T-helper 2 cell treated with Interferon-gamma antibody and Interleukin-4, amounts not matched to agents 5 μg/mL and 100 μg/mL, for 36 hours (primary cell): ENCODE results near the gene ZNF331.
"Not testable (repeated sequence)": the region's sequence is repeated elsewhere in the genome, so short reads cannot be mapped to it uniquely, and the experiment has no call there.

Source experiments
- DNase-seq: peaks from one replicate; pipeline ENCODE4 v3.0.0; 2021; ENCODE audit warnings: low spot score
- H3K27ac Mint-ChIP-seq: one replicate; pipeline ENCODE4 v1.8.0; 2021; ENCODE audit warnings: mild to moderate bottlenecking, mixed read lengths
- H3K27me3 Mint-ChIP-seq: one replicate; pipeline ENCODE4 v1.8.0; 2021; ENCODE audit warnings: low read depth, mixed read lengths
- H3K36me3 Mint-ChIP-seq: one replicate; pipeline ENCODE4 v1.8.0; 2021; ENCODE audit warnings: low read depth, mixed read lengths
- H3K4me1 Mint-ChIP-seq: one replicate; pipeline ENCODE4 v1.8.0; 2021; ENCODE audit warnings: low read depth, mixed read lengths
- H3K4me3 Mint-ChIP-seq: one replicate; pipeline ENCODE4 v1.8.0; 2022; ENCODE audit warnings: mild to moderate bottlenecking, moderate library complexity, mixed read lengths
- H3K9me3 Mint-ChIP-seq: one replicate; pipeline ENCODE4 v1.8.0; 2021; ENCODE audit warnings: mixed read lengths

ZNF331 gene

GRCh38 chr19:53537521-53538377 is at the start of gene ZNF331:
Gene ZNF331, plus strand, starts transcription at chr19:53538145. Its CDS starts 31,232 bp downstream, at chr19:53569377.
- Mint-ChIP-seq H3K27ac (peak within 1 kb of the TSS; percentile 95), H3K36me3 (peaks cover 33% of the 10 kb centered on the region), H3K9me3 (peaks cover 20% of the 10 kb centered on the region), H3K4me1 (peaks cover 6% of the 10 kb centered on the region), H3K4me3 (peak within 1 kb of the TSS; percentile 95), H3K27me3 (no peaks in the 10 kb centered on the region)
- peak; percentile 88 for DNase-seq

- peaks cover 59% of the 10 kb centered on the region for H3K36me3 Mint-ChIP-seq
- no peaks in the 10 kb centered on the region for H3K27me3 Mint-ChIP-seq
- H3K4me1 Mint-ChIP-seq, result no peaks in the 10 kb centered on the region
- H3K4me3 Mint-ChIP-seq, result no peak overlapping the region
- peaks cover 70% of the 10 kb centered on the region for H3K9me3 Mint-ChIP-seq
- H3K27ac Mint-ChIP-seq, result no peak overlapping the region
- no peak for DNase-seq
These were observed 45.8 kb upstream of the ZNF331 start for GRCh38 chr19:53492153-53492552.

GRCh38 chr19:53497311-53498023 is 40.5 kb upstream of the ZNF331 start:
- Mint-ChIP-seq H3K9me3 (peaks cover 58% of the 10 kb centered on the region), H3K36me3 (peaks cover 15% of the 10 kb centered on the region)
- not testable (repeated sequence) for DNase-seq, H3K27me3 Mint-ChIP-seq, H3K4me3 Mint-ChIP-seq, H3K27ac Mint-ChIP-seq, H3K4me1 Mint-ChIP-seq

DNA sequence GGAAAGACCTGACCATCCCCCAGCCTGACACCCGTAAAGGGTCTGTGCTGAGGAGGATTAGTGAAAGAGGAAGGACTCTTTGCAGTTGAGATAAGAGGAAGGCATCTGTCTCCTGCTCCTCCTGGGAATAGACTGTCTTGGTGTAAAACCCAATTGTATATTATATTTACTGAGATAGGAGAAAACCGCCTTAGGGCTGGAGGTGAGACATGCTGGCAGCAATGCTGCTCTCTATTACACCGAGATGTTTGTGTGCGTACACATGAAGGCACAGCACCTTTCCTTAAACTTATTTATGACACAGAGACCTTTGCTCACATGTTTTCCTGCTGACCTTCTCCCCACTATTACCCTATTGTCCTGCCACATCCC is 39.9 kb upstream of the ZNF331 start:
- not testable (repeated sequence) for H3K27me3 Mint-ChIP-seq, H3K4me1 Mint-ChIP-seq, DNase-seq, H3K27ac Mint-ChIP-seq, H3K4me3 Mint-ChIP-seq
- peaks cover 52% of the 10 kb centered on the region for H3K9me3 Mint-ChIP-seq
- H3K36me3 Mint-ChIP-seq, result peaks cover 10% of the 10 kb centered on the region

GRCh38 chr19:53503151-53503550 is 34.8 kb upstream of the ZNF331 start:
- H3K27ac Mint-ChIP-seq, H3K36me3 Mint-ChIP-seq, H3K4me3 Mint-ChIP-seq, DNase-seq, H3K27me3 Mint-ChIP-seq, H3K4me1 Mint-ChIP-seq: not testable (repeated sequence)
- peaks cover 34% of the 10 kb centered on the region for H3K9me3 Mint-ChIP-seq

GRCh38 chr19:53503671-53504364 is 34.1 kb upstream of the ZNF331 start:
- H3K4me3 Mint-ChIP-seq, DNase-seq, H3K4me1 Mint-ChIP-seq, H3K36me3 Mint-ChIP-seq, H3K27me3 Mint-ChIP-seq, H3K27ac Mint-ChIP-seq: not testable (repeated sequence)
- peaks cover 34% of the 10 kb centered on the region for H3K9me3 Mint-ChIP-seq

DNA sequence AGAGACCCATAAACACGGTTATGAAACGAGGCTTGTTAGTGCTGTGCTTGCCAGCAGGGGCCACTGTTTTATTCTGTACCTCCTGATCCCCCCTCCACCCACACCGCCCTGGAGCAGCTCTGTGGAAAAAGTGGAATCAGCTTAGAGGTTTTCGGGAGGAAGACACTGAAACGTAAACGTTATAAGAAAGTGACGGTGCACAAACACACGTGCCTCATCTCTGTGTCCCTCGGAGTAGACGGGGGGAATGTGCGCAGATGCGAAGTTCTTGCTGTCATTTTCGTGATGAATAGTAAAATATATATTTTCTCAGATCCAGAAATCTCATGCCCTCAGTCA is 33.6 kb upstream of the ZNF331 start:
- not testable (repeated sequence) for H3K27me3 Mint-ChIP-seq, DNase-seq, H3K4me1 Mint-ChIP-seq, H3K4me3 Mint-ChIP-seq, H3K27ac Mint-ChIP-seq, H3K36me3 Mint-ChIP-seq
- peaks cover 37% of the 10 kb centered on the region for H3K9me3 Mint-ChIP-seq

DNA sequence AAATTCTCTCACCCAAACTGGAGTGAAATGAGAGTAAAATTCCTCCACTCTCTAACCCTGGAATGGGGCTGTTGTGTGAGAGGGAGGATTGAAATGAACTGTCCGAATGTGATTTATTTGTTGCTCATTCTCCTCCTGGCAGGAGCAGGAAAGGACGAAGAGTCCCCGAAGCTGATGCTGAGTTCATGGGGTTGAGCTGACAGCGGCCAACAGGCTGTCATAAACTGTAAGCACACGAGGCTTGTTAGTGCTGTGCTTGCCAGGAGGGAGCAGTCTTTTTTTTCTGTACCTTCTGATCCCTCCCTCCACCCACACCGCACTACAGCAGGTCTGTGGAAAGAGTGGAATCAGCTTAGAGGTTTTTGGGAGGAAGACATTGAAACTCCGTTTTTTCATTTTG is 33.1 kb upstream of the ZNF331 start:
- peaks cover 41% of the 10 kb centered on the region for H3K9me3 Mint-ChIP-seq
- no peak overlapping the region for H3K27ac Mint-ChIP-seq
- DNase-seq, result no peak
- H3K27me3 Mint-ChIP-seq, result no peaks in the 10 kb centered on the region
- no peak overlapping the region for H3K4me3 Mint-ChIP-seq
- H3K36me3 Mint-ChIP-seq, result peaks cover 2% of the 10 kb centered on the region
- H3K4me1 Mint-ChIP-seq, result no peaks in the 10 kb centered on the region

- Mint-ChIP-seq H3K4me3 (no peak overlapping the region), H3K27ac (no peak overlapping the region), H3K4me1 (no peaks in the 10 kb centered on the region), H3K27me3 (no peaks in the 10 kb centered on the region), H3K36me3 (peaks cover 2% of the 10 kb centered on the region), H3K9me3 (peaks cover 30% of the 10 kb centered on the region)
- DNase-seq, result no peak
These were observed 31.2 kb upstream of the ZNF331 start for GRCh38 chr19:53506728-53507127.

GRCh38 chr19:53507523-53508442 is 30.2 kb upstream of the ZNF331 start:
- Mint-ChIP-seq H3K4me3 (no peak overlapping the region), H3K27ac (no peak overlapping the region), H3K4me1 (peaks cover 1% of the 10 kb centered on the region), H3K27me3 (no peaks in the 10 kb centered on the region), H3K9me3 (peaks cover 25% of the 10 kb centered on the region), H3K36me3 (no peaks in the 10 kb centered on the region)
- no peak for DNase-seq

- no peak overlapping the region for H3K27ac Mint-ChIP-seq
- no peak overlapping the region for H3K4me3 Mint-ChIP-seq
- peaks cover 1% of the 10 kb centered on the region for H3K4me1 Mint-ChIP-seq
- H3K36me3 Mint-ChIP-seq, result no peaks in the 10 kb centered on the region
- no peak for DNase-seq
- peaks cover 25% of the 10 kb centered on the region for H3K9me3 Mint-ChIP-seq
- H3K27me3 Mint-ChIP-seq, result no peaks in the 10 kb centered on the region
These were observed 28.5 kb upstream of the ZNF331 start for GRCh38 chr19:53509443-53509842.

- Mint-ChIP-seq H3K4me3 (no peak overlapping the region), H3K27me3 (no peaks in the 10 kb centered on the region), H3K27ac (no peak overlapping the region), H3K9me3 (peaks cover 25% of the 10 kb centered on the region), H3K36me3 (no peaks in the 10 kb centered on the region), H3K4me1 (peaks cover 1% of the 10 kb centered on the region)
- no peak for DNase-seq
These were observed 28.1 kb upstream of the ZNF331 start for GRCh38 chr19:53509845-53510244.

DNA sequence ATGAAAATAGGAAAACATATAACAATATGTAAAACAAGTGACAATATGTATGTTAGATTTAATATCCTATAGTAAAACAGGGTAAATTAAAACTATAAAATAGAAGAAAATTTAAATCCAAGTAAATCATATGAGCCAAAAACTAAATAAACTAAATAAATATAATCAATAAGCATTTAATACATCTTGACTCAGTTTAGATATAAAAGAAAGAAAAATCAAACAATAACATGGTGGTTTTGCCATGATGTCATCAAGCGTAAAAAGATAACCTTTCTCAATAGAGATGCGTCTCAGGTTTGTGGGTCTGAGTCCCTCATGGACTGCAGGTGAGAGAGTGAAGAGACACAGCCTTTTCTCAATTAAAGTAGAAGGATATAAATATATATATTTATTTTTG is 26.6 kb upstream of the ZNF331 start:
- Mint-ChIP-seq H3K4me3 (no peak overlapping the region), H3K4me1 (peaks cover 1% of the 10 kb centered on the region), H3K36me3 (no peaks in the 10 kb centered on the region), H3K9me3 (peaks cover 26% of the 10 kb centered on the region), H3K27me3 (no peaks in the 10 kb centered on the region), H3K27ac (no peak overlapping the region)
- DNase-seq, result no peak
